ENCODE results near the gene RANGAP1.
A peak's percentile ranks its signal among the peaks of the same experiment; 100 is the strongest.

Gene RANGAP1

DNA sequence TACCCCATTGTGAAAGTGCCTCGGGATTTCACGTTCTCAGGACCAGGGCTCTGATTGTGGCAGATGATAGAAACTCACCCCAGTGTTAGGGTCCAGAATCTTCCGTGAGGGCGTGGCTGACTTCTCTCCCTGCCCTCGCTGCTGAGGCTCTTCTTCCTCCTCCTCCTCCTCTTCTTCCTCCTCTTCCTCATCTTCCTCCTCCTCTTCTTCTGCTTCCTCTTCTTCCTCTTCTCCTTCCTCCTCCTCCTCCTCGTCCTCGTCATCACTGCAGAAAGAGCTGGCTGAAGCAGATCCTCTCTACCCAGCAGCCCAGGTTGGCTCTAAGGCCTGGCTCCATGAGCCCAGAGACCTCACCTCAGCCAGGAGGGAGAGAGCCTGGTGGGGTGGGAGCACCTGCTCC, 31.8 kb downstream of the RANGAP1 start:
- no peak for ATAC-seq
- Mint-ChIP-seq H3K27me3 (no peaks in the 10 kb centered on the region), H3K4me3 (no peak overlapping the region), H3K4me1 (no peaks in the 10 kb centered on the region), H3K9me3 (no peaks in the 10 kb centered on the region), H3K27ac (no peak overlapping the region), H3K36me3 (peaks cover 85% of the 10 kb centered on the region)

DNA sequence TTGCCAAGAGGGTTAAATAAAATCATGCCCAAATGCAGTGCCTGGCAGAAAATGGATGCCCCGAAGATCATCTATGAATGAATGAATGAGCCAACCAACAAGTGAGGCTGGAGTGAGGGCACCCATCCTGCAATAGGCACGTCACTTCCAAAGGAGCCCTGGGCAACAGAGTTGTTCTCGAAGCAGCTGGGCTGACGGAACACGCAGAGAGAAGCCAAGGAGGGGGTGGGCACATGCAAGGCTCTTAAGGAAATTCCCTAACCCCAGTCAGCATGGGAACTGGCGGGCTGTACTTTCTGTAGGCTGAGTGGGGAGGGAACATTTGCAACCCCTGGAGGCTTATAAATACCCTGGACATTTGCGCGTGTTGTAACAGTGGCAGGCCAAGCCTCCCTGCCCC, 33.6 kb downstream of the RANGAP1 start:
- H3K36me3 Mint-ChIP-seq = peaks cover 78% of the 10 kb centered on the region

DNA sequence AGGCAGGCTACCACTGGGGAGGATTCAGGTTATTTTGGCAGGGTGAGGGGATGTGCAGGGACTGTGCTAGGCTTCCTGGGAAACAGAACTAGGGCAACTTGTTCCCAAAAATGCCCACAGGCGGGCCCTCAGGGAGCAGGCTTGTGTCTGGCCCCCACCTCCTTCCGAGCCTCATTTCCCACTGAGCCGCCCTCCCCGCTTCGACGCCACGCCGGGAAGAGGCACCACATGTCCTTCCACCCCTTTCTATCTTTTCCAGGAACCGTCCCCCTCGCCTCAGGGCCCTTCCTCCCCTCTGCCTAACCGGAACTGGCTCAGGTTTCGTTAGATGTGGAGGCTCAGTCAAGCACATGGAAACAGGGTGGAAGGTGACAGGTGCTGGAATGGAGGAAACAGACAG, 35.9 kb downstream of the RANGAP1 start:
- H3K4me1 Mint-ChIP-seq = no peaks in the 10 kb centered on the region
- ATAC-seq = no peak
- H3K27ac Mint-ChIP-seq = no peak overlapping the region
- H3K36me3 Mint-ChIP-seq = peaks cover 73% of the 10 kb centered on the region
- H3K9me3 Mint-ChIP-seq = no peaks in the 10 kb centered on the region
- H3K4me3 Mint-ChIP-seq = no peak overlapping the region
- no peaks in the 10 kb centered on the region for H3K27me3 Mint-ChIP-seq

More for the DNA sequence above, 33.6 kb downstream of the RANGAP1 start:
- no peak for ATAC-seq
- no peak overlapping the region for H3K4me3 Mint-ChIP-seq
- no peaks in the 10 kb centered on the region for H3K4me1 Mint-ChIP-seq
- H3K9me3 Mint-ChIP-seq = no peaks in the 10 kb centered on the region
- no peak overlapping the region for H3K27ac Mint-ChIP-seq
- H3K27me3 Mint-ChIP-seq = no peaks in the 10 kb centered on the region

DNA sequence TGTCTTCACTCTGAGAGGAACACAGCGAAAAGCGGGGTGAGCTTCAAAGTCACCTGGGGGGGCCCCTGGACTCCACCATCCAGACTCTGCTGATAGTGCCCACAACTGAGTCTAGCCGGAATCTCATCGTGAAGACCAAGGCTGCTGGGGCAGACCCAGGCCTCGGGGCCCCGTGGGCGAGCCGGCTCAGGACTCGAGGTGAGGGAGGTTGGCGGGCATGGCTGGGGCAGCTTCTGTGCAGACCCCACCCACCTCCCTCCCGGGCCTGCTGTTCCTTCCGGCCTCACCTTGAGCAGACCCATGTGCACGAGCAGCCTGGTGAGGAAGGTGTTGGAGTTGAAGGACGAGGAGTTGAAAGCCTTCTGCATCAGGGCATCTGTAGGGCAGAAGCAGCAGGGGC, 36.5 kb downstream of the RANGAP1 start:
- Mint-ChIP-seq H3K9me3 (no peaks in the 10 kb centered on the region), H3K4me3 (no peak overlapping the region), H3K27me3 (no peaks in the 10 kb centered on the region), H3K27ac (no peak overlapping the region), H3K4me1 (no peaks in the 10 kb centered on the region), H3K36me3 (peaks cover 71% of the 10 kb centered on the region)
- no peak for ATAC-seq

DNA sequence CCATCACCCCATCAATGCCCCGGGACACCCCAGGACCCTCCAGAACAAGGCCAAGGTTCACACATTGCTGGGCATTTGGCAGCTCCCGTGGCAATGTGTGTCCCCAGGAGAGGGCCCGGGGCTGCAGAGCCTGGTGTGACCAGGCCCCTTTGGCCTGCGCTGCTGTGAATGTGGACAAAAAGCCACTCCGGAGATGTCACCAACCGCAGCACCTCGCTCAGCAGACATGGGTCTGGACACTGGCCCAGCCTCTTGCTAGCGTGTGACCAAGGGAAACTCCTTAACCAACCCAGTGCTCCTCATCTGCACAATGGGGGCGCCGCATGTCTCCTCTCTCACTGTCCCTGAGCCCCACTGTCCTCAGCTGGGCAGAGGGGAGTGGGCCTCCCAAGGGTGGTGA, 37.2 kb downstream of the RANGAP1 start:
- Mint-ChIP-seq H3K9me3 (no peaks in the 10 kb centered on the region), H3K27me3 (no peaks in the 10 kb centered on the region), H3K36me3 (peaks cover 66% of the 10 kb centered on the region), H3K4me3 (no peak overlapping the region), H3K27ac (no peak overlapping the region), H3K4me1 (no peaks in the 10 kb centered on the region)
- ATAC-seq = no peak

DNA sequence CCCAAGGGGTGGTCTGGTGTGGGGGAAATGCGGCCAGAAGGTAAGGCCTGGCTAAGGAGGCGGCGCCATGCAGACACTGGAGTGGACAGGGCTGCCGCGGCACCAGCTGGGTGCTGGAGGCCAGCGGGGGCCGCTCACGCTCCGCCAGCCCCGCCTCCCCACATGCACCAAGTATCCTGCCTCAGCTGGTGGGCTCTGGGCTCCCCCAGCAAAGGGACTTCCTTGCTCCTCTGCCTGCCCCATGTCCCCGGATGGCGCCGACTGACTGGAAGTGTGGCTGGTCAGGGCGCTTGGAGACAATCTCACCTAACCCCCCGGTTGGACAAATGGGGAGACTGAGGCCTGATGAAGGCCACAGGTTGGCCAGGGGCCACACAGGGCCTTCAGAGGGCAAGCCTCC, 37.7 kb downstream of the RANGAP1 start:
- Mint-ChIP-seq H3K4me3 (no peak overlapping the region), H3K27ac (no peak overlapping the region), H3K4me1 (no peaks in the 10 kb centered on the region), H3K9me3 (no peaks in the 10 kb centered on the region), H3K27me3 (no peaks in the 10 kb centered on the region), H3K36me3 (peaks cover 64% of the 10 kb centered on the region)
- no peak for ATAC-seq

DNA sequence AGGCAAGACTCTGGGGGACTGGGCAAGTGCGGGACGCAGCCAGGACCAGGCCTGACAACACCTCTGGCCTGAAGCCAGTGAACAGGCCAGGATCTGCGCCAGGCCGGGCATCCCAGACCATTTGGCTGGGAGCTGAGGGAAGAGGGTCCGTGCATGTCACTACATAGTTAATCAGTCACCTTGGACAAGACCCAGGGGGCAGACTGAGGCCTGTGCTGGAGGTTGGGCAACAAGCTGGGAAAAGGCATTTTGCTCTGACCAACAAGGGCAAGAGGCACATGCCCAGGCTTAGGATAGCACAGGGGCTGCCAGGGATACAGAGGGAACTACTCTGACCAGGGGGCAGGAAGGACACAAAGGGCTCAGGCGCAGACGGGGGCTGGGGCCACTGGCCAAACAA, 38.3 kb downstream of the RANGAP1 start:
- Mint-ChIP-seq H3K27me3 (no peaks in the 10 kb centered on the region), H3K36me3 (peaks cover 58% of the 10 kb centered on the region), H3K9me3 (no peaks in the 10 kb centered on the region), H3K4me3 (no peak overlapping the region), H3K4me1 (no peaks in the 10 kb centered on the region), H3K27ac (no peak overlapping the region)
- ATAC-seq = no peak

DNA sequence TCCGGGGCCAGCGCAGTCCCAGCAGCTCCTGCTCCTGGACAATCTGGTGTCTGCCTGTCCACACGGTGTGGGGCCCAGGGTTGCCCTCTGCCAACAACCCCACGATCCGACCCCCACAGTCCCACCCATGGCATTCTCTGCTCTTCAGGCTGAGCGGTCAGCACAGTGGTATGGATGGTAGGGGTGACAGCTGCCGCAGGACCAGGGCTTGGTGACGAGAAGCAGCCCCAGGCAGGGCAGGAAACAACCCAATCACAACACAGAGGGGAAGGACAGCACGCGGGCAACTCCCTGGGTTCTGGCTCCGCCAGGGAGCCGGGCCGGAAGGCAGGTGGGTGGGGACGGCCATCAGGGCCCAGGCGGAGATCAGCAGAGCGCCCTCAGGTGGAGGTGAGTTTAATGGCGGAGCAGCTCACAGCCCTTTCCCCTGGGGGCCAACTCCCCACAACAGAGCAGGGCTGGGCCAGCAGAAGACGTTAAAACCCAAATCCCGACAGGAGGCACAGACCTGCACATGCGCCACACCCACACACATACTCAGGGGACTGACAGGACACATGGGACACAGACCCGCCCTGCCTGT, 40.0 kb downstream of the RANGAP1 start:
- no peak for ATAC-seq
- Mint-ChIP-seq H3K27ac (no peak overlapping the region), H3K4me3 (no peak overlapping the region), H3K36me3 (peaks cover 44% of the 10 kb centered on the region), H3K9me3 (no peaks in the 10 kb centered on the region), H3K4me1 (no peaks in the 10 kb centered on the region), H3K27me3 (no peaks in the 10 kb centered on the region)

DNA sequence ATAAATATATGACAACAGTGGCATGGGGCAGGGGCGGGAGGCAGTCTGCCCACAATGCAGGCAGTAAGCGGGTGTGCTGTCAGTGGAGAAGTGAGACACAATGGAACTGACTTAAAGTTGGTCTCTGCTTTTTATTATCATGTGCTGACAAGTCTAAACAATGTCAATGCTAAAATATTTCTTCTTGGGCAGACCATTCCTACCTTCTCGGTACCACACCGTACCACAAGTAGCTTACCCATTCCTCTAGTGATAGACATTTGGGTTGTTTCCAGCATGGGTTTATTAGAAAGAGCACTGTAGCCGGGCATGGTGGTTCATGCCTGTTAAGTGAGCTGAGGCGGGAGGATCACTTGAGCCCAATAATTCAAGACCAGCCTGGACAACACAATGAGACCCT, 42.6 kb downstream of the RANGAP1 start:
- no peaks in the 10 kb centered on the region for H3K9me3 Mint-ChIP-seq
- no peaks in the 10 kb centered on the region for H3K4me1 Mint-ChIP-seq
- no peak overlapping the region for H3K27ac Mint-ChIP-seq
- no peak for ATAC-seq
- H3K27me3 Mint-ChIP-seq = no peaks in the 10 kb centered on the region
- H3K4me3 Mint-ChIP-seq = no peak overlapping the region
- H3K36me3 Mint-ChIP-seq = peaks cover 26% of the 10 kb centered on the region

DNA sequence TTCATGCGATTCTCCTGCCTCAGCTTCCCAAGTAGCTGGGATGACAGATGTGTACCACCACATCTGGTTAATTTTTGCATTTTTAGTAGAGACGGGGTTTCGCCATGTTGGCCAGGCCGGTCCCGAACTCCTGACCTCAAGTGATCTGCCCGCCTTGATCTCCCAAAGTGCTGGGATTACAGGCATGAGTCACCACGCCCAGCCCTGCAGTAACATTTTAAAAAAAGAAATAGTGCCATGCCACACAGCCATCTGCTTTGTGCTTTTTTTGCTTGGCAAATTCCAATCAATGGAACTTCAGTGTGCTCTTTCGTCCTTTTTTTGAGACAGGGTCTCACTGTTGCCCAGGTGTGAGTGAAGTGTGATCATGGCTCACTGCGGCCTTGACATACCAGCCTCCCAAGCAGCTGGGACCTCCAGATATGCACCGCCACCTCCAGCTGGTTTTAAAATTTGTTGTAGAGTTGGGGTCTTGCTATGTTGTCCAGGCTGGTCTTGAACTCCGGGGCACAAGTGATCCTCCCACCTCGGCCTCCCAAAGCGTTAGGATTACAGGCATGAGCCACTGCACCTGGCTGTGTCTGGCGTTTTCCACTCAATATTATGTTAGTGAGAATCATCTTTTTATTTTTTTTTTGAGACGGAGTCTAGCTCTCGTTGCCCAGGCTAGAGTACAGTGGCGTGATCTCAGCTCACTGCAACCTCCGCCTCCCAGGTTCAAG, 43.4 kb downstream of the RANGAP1 start:
- no peak for ATAC-seq

DNA sequence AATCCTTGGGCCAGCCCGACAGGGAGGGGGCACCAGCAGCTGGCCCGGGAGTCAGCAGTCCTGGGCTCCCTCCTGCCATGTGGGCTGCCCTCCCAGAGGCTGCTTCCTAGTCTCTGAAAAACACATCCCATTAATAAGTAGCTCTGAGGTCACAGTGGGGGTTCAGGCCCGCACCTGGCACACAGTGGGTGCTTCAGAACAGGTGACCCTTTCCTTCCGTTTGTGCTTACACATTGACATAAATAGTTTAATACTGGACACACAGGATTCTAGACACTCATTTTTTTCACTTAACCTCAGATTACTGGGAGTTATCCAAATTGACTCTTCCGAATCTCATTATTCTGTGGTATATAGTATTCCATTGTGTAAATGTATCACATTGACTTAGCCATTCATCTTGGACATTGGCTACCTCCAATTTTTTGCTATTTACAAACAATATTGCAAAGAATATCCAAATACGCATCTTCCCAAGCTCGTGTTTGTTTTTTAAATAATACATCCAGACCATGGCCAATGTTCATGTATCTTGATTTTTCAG, 44.8 kb downstream of the RANGAP1 start:
- no peaks in the 10 kb centered on the region for H3K27me3 Mint-ChIP-seq
- H3K9me3 Mint-ChIP-seq = no peaks in the 10 kb centered on the region
- no peak overlapping the region for H3K27ac Mint-ChIP-seq
- H3K4me1 Mint-ChIP-seq = peaks cover 9% of the 10 kb centered on the region
- H3K4me3 Mint-ChIP-seq = no peak overlapping the region
- H3K36me3 Mint-ChIP-seq = peaks cover 12% of the 10 kb centered on the region
- no peak for ATAC-seq

More for the DNA sequence above, 43.4 kb downstream of the RANGAP1 start:
- Mint-ChIP-seq H3K4me3 (no peak overlapping the region), H3K36me3 (peaks cover 21% of the 10 kb centered on the region), H3K9me3 (no peaks in the 10 kb centered on the region), H3K27me3 (no peaks in the 10 kb centered on the region), H3K27ac (no peak overlapping the region), H3K4me1 (peaks cover under 1% of the 10 kb centered on the region)

DNA sequence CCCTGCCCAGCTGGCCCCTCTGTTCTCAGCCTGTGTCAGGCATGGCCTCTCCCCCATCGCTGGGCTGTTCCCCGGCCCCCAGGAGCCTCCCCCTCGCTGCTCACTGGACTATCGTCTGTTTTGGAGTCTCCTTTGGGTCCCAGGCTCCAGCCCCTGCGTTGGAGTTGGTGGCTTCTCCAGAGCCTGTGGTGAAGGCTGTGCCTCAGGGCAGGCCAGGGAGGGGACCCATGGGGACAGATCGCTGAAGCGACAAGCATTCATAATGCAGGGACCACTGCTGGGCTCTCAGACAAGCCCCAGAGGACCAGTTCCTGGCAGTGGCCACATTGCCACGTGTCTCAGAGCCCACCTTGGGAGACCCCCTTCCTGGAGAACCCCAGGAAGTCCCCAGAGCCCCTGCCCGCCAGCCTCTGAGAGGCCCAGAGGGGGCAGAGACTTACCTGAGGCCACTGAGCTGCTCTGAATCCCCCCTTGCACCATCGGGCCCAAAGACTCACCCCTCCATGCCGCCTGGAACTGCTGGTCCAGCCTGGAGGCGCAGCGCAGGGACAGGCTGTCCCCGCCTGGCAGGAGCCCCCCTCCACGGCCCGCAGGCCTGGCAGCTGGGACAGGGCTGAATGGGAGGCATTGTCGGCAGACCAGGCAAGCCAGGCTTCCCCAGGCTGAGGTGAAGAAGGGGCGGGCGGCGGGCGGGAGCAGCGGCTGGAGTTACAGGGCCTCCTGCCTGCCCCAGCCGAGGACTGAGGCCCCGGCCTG, 45.4 kb downstream of the RANGAP1 start, which contains the start of gene CHADL:
Gene CHADL, minus strand, starts transcription at position 555 of the 756 bp plus-strand sequence. Its CDS starts 50 bp downstream, at position 505.
- Mint-ChIP-seq H3K27ac (no peak within 1 kb of the TSS), H3K9me3 (no peaks in the 10 kb centered on the region), H3K27me3 (no peaks in the 10 kb centered on the region), H3K4me1 (peaks cover 9% of the 10 kb centered on the region), H3K4me3 (peak within 1 kb of the TSS; percentile 36), H3K36me3 (peaks cover 7% of the 10 kb centered on the region)
- no peak for ATAC-seq

DNA sequence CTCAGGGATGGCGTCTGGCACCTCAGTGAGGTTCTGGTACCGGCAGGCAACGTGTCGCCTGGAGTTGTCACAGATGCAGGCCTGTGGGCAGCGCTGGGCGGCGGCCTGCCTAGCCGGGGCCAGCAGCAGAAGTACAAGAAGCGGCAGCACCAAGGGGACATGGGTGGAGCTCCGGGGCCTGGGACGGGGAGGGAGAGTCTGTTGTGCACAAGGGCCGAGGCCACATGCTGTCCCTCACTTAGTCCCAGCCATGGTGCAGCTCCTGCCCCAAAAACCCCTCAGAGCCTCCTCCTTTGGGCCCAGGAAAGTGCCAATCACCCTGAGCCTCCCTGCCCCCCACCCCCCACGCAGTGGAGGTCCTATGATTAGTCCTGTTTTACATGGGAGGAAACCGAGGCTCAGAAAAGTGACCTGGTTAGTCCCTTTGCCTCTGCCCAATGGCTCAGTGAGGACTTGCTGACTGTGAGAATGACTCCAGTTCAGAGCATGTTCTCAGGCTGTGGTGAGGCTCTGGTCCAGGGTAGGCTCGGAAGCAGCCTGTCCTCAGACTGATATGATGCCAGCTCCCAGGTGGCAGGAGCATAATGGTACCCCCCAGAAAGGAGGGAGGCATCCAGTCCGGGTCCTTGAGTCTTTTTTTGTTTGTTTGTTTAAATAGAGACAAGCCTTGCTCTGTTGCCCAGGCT, 46.4 kb downstream of the RANGAP1 start:
- Mint-ChIP-seq H3K27me3 (no peaks in the 10 kb centered on the region), H3K27ac (no peak overlapping the region)

DNA sequence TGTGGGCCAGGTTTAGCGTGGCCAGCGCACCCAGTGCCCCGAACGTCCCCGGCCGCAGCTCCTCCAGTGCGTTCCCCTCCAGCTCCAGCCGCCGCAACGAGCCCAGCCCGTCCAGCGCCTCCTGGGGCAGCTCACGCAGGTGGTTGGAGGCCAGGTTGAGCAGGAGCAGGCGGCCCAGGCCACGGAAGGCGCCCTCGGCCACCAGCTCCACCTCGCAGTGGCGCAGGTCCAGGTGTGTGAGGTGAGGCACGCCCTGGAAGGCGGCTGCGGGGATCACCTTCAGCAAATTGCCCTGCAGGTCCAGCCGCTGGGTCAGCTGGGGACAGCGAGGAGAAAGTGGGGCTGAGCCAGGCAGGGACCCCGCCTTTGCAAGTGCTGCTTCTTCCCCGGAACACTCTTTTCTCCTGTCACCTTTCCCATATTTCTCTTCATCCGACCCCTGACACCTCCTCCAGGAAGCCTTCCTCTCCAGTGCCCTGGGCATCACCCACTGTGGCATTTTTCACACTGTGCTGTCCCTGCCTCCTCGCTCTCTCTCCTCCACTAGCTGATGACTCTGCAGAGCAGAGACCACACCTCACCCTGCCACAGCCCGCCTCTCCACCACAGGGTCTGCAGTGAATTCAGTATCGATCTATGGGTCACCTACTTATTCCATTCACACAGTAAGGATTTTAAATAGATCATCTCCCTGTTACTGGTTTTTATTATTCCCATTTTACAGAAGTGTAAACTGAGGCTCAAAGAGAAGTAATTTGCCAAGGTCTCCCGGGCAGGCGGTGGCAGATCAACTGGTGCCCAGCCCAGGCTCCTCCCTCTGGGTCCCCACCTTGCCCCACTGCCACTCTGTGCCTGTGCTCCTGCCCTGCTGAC, 47.2 kb downstream of the RANGAP1 start:
- Mint-ChIP-seq H3K4me3 (peak overlapping the region; percentile 61), H3K9me3 (no peaks in the 10 kb centered on the region), H3K4me1 (peaks cover 9% of the 10 kb centered on the region), H3K27ac (no peak overlapping the region), H3K27me3 (no peaks in the 10 kb centered on the region), H3K36me3 (no peaks in the 10 kb centered on the region)
- no peak for ATAC-seq

More for the DNA sequence above, 46.4 kb downstream of the RANGAP1 start:
- H3K4me3 Mint-ChIP-seq = no peak overlapping the region
- H3K4me1 Mint-ChIP-seq = peaks cover 9% of the 10 kb centered on the region
- H3K9me3 Mint-ChIP-seq = no peaks in the 10 kb centered on the region
- ATAC-seq = no peak
- H3K36me3 Mint-ChIP-seq = no peaks in the 10 kb centered on the region

All from stimulated activated memory B cell treated with anti-CD40 and anti-IgM and Interleukin-4, amounts not matched to agents 10 μg/mL and 1 μg/mL and 100 μg/mL, for 72 hours (primary cell).